GM13977 (cell line): ENCODE results near the gene ZNF670.

Source experiments
- DNase-seq: peaks from one replicate; pipeline ENCODE4 v3.0.0; 2012; ENCODE audit warnings: low spot score
- CTCF ChIP-seq: IDR thresholded peaks from 2 replicates; pipeline ENCODE4 v1.5.1; 2012; ENCODE audit warnings: mild to moderate bottlenecking, control low read depth; ENCODE audit not compliant: insufficient read depth; ENCODE audit errors: extremely low read depth, missing control alignments
- in situ Hi-C: fragments of 300-500 bp; cut with MboI; formaldehyde crosslinking; loops from one replicate; pipeline ENCODE4 v1.12.0; 2022; ENCODE audit warnings: low sequenced_read_pairs, low pct_unique_long_range_greater_than_20kb, mixed read lengths, inconsistent platforms; ENCODE audit not compliant: unreplicated experiment

Gene ZNF670

GRCh38 chr1:247090455-247090854, 11.8 kb upstream of the ZNF670 start:
- in situ Hi-C loops, result no loop called here
- no peak for TF ChIP-seq CTCF

GRCh38 chr1:247089616-247090375, 11.2 kb upstream of the ZNF670 start:
- no peak for TF ChIP-seq CTCF
- in situ Hi-C loops, result no loop called here
- no peak for DNase-seq

More at GRCh38 chr1:247090455-247090854, 11.8 kb upstream of the ZNF670 start:
- DNase-seq, result no peak

- in situ Hi-C loops, result no loop called here
- no peak for DNase-seq
Measured at GRCh38 chr1:247088967-247089366, 10.4 kb upstream of the ZNF670 start.

GRCh38 chr1:247087256-247087655, 8.6 kb upstream of the ZNF670 start:
- TF ChIP-seq CTCF, result no peak
- in situ Hi-C loops, result no loop called here
- no peak for DNase-seq

More at GRCh38 chr1:247088967-247089366, 10.4 kb upstream of the ZNF670 start:
- TF ChIP-seq CTCF, result no peak

DNA sequence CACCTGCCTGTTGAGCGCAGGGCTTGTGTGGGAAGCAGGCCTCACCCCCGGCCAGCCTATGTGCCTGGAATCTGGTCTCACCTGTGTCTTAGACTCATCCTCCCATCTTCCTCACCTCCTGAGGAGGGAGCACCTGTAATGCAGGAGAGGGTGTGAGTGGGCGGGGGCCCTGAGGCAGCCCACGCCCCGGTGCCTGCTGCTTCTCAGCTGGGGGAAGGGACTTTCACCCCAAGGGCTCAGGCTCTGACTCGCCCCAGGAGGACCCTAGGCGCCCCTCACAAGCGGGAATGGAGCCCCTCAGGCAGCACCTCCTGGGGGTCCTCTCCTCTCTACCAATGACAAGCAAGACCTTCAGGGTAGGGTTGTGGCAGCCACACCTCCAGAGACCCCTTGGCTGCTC, 6.7 kb upstream of the ZNF670 start:
- no peak for TF ChIP-seq CTCF
- in situ Hi-C loops, result no loop called here
- DNase-seq, result no peak

DNA sequence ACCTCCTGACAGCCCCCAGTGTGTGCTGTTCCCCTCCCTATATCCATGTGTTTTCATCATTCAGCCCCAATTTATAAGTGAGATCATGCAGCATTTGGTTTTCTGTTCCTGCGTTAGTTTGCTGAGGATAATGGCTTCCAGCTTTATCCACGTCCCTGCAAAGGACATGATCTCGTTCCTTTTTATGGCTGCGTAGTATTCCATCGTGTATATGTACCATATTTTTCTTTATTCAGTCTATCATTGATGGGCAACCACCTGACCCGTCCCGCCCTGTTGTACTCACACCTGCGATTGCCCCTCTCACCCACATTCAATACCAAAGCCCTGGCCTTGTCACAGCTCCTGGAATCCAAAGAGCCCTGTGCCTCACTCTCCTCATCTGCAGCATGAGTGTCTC, 6.2 kb upstream of the ZNF670 start:
- DNase-seq, result no peak
- in situ Hi-C loops, result no loop called here
- no peak for TF ChIP-seq CTCF
